Measurements from ENCODE around the gene SLX1A. TPM values are rescaled to one million over a fixed set of nuclear protein-coding genes. Genes with fewer than 3 reads are reported as not detected.
"Not testable (repeated sequence)": the region's sequence is repeated elsewhere in the genome, so short reads cannot be mapped to it uniquely, and the experiment has no call there.

The SLX1A gene
- total RNA-seq, 2 experiments from 2014 or later: 116 to 129 TPM

DNA sequence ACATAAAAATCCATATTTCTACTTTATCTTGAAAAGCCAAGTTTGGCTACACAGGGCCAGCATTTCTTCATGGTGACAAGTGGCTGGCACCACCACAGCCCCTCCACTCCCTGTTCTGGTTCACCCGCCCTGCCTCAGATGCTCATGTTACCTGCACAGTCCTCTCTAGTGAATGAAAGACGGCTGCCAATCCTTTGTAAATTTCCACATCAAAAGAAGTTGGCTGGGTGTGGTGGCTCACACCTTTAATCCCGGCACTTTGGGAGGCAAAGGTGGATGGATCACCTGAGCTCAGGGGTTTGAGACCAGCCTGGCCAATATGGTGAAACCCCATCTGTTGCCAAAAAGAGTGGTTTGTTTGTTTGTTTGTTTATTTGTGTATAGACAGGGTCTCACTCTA is 30.1 kb upstream of the SLX1A start:
- no peaks in the 10 kb centered on the region for H3K27me3 Mint-ChIP-seq
- POLR2A ChIA-PET: interaction anchor here (0.6 to 0.7 kb wide), 2 partner anchors 61 to 98 kb away, joined by 3 to 4 read pairs; partner anchors contain the start of gene ALDOA

DNA sequence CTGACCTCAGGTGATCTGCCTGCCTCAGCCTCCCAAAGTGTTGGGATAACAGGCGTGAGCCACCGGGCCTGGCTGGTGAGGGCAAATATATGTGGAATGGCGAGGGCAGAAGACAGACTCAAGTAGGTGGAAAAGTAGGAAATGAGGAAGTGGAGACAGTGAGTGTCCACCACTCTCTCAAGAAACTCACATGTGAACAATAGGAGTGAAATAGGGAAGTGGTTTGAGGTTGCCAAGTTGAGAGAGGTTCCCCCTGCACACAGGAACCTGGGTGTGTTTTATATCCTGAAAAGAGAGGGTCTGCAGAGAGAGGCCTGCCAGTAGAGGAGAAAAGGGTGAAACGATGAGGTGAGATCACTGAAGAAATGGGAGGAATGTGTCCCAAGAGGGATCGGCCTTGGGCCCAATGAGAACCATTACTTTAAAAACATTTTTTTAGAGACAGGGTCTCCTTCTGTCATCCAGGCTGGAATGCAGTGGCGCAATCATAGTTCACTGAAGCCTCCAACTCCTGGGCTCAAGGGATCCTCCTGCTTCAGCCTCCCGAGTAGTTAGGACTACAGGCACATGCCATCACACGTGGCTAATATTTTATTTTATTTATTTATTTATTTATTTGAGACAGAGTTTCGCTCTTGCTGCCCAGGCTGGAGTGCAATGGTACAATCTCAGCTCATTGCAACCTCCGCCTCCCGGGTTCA is 27.3 kb upstream of the SLX1A start:
- TF ChIP-seq, protein P1, sequence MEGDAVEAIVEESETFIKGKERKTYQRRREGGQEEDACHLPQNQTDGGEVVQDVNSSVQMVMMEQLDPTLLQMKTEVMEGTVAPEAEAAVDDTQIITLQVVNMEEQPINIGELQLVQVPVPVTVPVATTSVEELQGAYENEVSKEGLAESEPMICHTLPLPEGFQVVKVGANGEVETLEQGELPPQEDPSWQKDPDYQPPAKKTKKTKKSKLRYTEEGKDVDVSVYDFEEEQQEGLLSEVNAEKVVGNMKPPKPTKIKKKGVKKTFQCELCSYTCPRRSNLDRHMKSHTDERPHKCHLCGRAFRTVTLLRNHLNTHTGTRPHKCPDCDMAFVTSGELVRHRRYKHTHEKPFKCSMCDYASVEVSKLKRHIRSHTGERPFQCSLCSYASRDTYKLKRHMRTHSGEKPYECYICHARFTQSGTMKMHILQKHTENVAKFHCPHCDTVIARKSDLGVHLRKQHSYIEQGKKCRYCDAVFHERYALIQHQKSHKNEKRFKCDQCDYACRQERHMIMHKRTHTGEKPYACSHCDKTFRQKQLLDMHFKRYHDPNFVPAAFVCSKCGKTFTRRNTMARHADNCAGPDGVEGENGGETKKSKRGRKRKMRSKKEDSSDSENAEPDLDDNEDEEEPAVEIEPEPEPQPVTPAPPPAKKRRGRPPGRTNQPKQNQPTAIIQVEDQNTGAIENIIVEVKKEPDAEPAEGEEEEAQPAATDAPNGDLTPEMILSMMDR (IDR thresholded peaks at IDR 0.05): no peak
- intact Hi-C loops (cut with micrococcal nuclease): no loop called here
- H3K27me3 Mint-ChIP-seq: no peaks in the 10 kb centered on the region
- peaks cover 1% of the 10 kb centered on the region for H3K36me3 Mint-ChIP-seq (ENCODE audit: low read depth)
- ATAC-seq (peak; percentile 64), DNase-seq (peak; percentile 18)
- H3K4me1 Mint-ChIP-seq (ENCODE audit: low read depth): peaks cover 35% of the 10 kb centered on the region
- H3K9me3 Mint-ChIP-seq: no peaks in the 10 kb centered on the region
- H3K4me3 Mint-ChIP-seq: no peak overlapping the region
- ChIA-PET CTCF (no interaction called here), POLR2A (interaction anchor here (0.6 kb wide), 1 partner anchor 352 kb away, joined by 3 read pairs; no protein-coding TSS in a partner anchor)
- peak overlapping the region; percentile 35 for H3K27ac Mint-ChIP-seq

More for the DNA sequence above, 30.1 kb upstream of the SLX1A start:
- peaks cover 35% of the 10 kb centered on the region for H3K4me1 Mint-ChIP-seq (ENCODE audit: low read depth)
- intact Hi-C loops (cut with micrococcal nuclease): no loop called here
- ATAC-seq: no peak
- CTCF ChIA-PET: no interaction called here
- H3K27ac Mint-ChIP-seq: no peak overlapping the region
- no peak overlapping the region for H3K4me3 Mint-ChIP-seq
- no peak for DNase-seq
- H3K36me3 Mint-ChIP-seq (ENCODE audit: low read depth): peaks cover 1% of the 10 kb centered on the region
- H3K9me3 Mint-ChIP-seq: no peaks in the 10 kb centered on the region
- TF ChIP-seq, protein P1 (IDR thresholded peaks at IDR 0.05): no peak

DNA sequence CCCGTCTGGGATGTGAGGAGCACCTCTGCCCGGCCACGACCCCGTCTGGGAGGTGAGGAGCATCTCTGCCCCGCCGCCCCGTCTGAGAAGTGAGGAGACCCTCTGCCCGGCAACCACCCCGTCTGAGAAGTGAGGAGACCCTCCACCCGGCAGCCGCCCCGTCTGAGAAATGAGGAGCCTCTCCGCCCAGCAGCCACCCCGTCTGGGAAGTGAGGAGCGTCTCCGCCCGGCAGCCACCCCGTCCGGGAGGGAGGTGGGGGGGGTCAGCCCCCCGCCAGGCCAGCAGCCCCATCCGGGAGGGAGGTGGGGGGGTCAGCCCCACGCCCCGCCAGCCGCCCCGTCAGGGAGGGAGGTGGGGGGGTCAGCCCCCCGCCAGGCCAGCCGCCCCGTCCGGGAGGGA is 24.9 kb upstream of the SLX1A start:
- CTCF ChIA-PET; ATAC-seq; DNase-seq; H3K27me3 Mint-ChIP-seq; H3K27ac Mint-ChIP-seq; POLR2A ChIA-PET; H3K36me3 Mint-ChIP-seq (ENCODE audit: low read depth); H3K9me3 Mint-ChIP-seq; H3K4me3 Mint-ChIP-seq; intact Hi-C loops (cut with micrococcal nuclease): not testable (repeated sequence)
- H3K4me1 Mint-ChIP-seq (ENCODE audit: low read depth): peaks cover 27% of the 10 kb centered on the region

DNA sequence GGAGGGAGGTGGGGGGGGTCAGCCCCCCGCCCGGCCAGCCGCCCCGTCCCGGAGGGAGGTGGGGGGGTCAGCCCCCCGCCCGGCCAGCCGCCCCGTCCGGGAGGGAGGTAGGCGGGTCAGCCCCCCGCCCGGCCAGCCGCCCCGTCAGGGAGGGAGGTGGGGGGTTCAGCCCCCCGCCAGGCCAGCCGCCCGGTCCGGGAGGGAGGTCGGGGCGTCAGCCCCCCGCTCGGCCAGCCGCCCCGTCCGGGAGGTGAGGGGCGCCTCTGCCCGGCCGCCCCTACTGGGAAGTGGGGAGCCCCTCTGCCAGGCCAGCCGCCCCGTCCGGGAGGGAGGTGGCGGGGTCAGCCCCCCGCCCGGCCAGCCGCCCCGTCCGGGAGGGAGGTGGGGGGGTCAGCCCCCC is 24.3 kb upstream of the SLX1A start:
- CTCF ChIA-PET; H3K27me3 Mint-ChIP-seq; H3K36me3 Mint-ChIP-seq (ENCODE audit: low read depth); H3K9me3 Mint-ChIP-seq; H3K27ac Mint-ChIP-seq; DNase-seq; intact Hi-C loops (cut with micrococcal nuclease); ATAC-seq; H3K4me3 Mint-ChIP-seq; POLR2A ChIA-PET: not testable (repeated sequence)
- H3K4me1 Mint-ChIP-seq (ENCODE audit: low read depth): peaks cover 25% of the 10 kb centered on the region

DNA sequence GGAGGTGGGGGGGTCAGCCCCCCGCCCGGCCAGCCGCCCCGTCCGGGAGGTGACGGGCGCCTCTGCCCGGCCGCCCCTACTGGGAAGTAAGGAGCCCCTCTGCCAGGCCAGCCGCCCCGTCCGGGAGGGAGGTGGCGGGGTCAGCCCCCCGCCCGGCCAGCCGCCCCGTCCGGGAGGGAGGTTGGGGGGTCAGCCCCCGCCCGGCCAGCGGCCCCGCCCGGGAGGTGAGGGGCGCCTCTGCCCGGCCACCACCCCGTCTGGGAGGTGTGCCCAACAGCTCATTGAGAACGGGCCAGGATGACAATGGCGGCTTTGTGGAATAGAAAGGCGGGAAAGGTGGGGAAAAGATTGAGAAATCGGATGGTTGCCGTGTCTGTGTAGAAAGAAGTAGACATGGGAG is 23.5 kb upstream of the SLX1A start:
- H3K4me3 Mint-ChIP-seq, H3K27ac Mint-ChIP-seq: not testable (repeated sequence)

DNA sequence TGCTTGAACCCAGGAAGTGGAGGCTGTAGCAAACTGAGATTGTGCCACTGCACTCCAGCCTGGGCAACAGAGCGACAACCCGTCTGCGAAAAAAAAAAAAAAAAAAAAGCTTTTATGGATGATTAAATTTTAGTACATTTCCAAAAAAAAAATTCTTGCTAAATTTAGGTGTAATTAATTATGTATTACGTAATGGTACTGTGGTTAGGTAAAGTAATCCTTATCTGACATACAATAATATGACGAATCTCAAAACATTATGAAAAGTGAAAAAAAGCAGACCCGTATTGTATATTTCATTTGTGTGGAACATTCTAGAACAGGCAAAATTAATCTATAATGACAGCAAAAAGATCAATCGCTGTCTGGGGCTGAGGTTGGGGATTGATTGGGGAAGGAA is 20.6 kb upstream of the SLX1A start:
- TF ChIP-seq, protein P1 (IDR thresholded peaks at IDR 0.05): no peak
- no peak for ATAC-seq
- Mint-ChIP-seq H3K27me3 (no peaks in the 10 kb centered on the region), H3K4me1 (ENCODE audit: low read depth) (peaks cover 2% of the 10 kb centered on the region), H3K36me3 (ENCODE audit: low read depth) (no peaks in the 10 kb centered on the region), H3K27ac (no peak overlapping the region), H3K4me3 (no peak overlapping the region), H3K9me3 (no peaks in the 10 kb centered on the region)
- POLR2A ChIA-PET: interaction anchor here (0.6 kb wide), 1 partner anchor 12 kb away, joined by 3 read pairs; no protein-coding TSS in a partner anchor
- CTCF ChIA-PET: no interaction called here
- DNase-seq: no peak
- intact Hi-C loops (cut with micrococcal nuclease): no loop called here

More for the DNA sequence above, 23.5 kb upstream of the SLX1A start:
- H3K36me3 Mint-ChIP-seq (ENCODE audit: low read depth); ATAC-seq; CTCF ChIA-PET; intact Hi-C loops (cut with micrococcal nuclease); POLR2A ChIA-PET; H3K9me3 Mint-ChIP-seq; DNase-seq; H3K27me3 Mint-ChIP-seq: not testable (repeated sequence)
- H3K4me1 Mint-ChIP-seq (ENCODE audit: low read depth): peaks cover 19% of the 10 kb centered on the region

DNA sequence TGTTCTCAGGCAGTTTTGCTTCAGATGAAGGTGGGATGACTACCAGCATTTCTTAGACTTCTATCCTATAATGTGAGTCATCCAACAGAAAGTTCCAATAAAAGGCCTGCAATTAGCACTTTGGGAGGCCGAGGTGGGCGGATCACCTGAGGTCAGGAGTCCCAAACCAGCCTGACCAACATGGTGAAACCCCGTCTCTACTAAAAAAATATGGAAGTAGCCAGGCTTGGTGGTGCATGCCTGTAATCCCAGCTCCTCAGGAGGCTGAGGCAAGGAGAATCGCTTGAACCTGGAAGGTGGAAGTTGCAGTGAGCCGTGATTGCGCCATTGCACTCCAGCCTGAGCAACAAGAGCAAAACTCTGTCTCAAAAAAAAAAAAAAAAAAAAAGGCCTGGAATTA is 16.8 kb upstream of the SLX1A start:
- DNase-seq; H3K27ac Mint-ChIP-seq; H3K27me3 Mint-ChIP-seq; H3K4me1 Mint-ChIP-seq (ENCODE audit: low read depth); CTCF ChIA-PET; intact Hi-C loops (cut with micrococcal nuclease); H3K4me3 Mint-ChIP-seq; H3K36me3 Mint-ChIP-seq (ENCODE audit: low read depth); ATAC-seq; H3K9me3 Mint-ChIP-seq: not testable (repeated sequence)
- POLR2A ChIA-PET: interaction anchor here (0.7 kb wide), 1 partner anchor 85 kb away, joined by 5 read pairs; no protein-coding TSS in a partner anchor

All from activated CD8-positive, alpha-beta T cell treated with anti-CD3 and anti-CD28 coated beads for 36 hours (primary cell).